PFSK-1 (cell line): ENCODE measurements around the gene FANCC.

ENCODE experiments used
- POLR2AphosphoS5 ChIP-seq: IDR thresholded peaks from 2 replicates; pipeline ENCODE4 v1.6.1; 2012; ENCODE audit warnings: low read depth, mild to moderate bottlenecking, control low read depth, low read length, moderate library complexity
- SIN3A ChIP-seq: IDR thresholded peaks from 2 replicates; pipeline ENCODE4 v1.6.1; 2012; ENCODE audit warnings: mild to moderate bottlenecking, low read length, moderate library complexity, borderline replicate concordance; ENCODE audit not compliant: insufficient read depth
- TF ChIP-seq, protein P1 (sequence below), 2 experiments: IDR thresholded peaks; 2 replicates each; pipeline versions ENCODE4 v1.6.1 to v1.8.0; 2011 to 2012; ENCODE audit warnings: low read depth in 2 of 2, low read length in 2 of 2, control low read depth in 1 of 2, inconsistent platforms in 1 of 2, mild to moderate bottlenecking in 1 of 2, moderate library complexity in 1 of 2; ENCODE audit not compliant: insufficient read depth in 1 of 2

DNA sequence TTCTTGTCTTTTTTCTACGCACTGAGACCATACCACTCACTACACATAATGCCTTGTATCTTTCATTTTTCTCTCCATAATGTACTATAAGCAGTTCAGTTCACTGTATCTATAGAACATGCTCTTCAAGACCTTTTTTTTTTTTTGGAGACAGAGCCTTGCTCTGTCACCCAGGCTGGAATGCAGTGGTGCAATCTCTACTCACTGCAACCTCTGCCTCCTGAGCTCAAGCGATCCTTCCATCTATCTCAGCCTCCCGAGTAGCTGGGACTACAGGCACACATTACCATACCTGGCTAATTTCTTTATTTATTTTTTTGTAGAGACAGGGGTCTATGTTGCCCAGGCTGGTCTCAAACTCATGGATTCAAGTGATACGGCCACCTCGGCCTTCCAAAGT, 208.7 kb downstream of the FANCC start:
- TF ChIP-seq, protein P1, sequence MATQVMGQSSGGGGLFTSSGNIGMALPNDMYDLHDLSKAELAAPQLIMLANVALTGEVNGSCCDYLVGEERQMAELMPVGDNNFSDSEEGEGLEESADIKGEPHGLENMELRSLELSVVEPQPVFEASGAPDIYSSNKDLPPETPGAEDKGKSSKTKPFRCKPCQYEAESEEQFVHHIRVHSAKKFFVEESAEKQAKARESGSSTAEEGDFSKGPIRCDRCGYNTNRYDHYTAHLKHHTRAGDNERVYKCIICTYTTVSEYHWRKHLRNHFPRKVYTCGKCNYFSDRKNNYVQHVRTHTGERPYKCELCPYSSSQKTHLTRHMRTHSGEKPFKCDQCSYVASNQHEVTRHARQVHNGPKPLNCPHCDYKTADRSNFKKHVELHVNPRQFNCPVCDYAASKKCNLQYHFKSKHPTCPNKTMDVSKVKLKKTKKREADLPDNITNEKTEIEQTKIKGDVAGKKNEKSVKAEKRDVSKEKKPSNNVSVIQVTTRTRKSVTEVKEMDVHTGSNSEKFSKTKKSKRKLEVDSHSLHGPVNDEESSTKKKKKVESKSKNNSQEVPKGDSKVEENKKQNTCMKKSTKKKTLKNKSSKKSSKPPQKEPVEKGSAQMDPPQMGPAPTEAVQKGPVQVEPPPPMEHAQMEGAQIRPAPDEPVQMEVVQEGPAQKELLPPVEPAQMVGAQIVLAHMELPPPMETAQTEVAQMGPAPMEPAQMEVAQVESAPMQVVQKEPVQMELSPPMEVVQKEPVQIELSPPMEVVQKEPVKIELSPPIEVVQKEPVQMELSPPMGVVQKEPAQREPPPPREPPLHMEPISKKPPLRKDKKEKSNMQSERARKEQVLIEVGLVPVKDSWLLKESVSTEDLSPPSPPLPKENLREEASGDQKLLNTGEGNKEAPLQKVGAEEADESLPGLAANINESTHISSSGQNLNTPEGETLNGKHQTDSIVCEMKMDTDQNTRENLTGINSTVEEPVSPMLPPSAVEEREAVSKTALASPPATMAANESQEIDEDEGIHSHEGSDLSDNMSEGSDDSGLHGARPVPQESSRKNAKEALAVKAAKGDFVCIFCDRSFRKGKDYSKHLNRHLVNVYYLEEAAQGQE (IDR thresholded peaks at IDR 0.05; ENCODE audit: insufficient read depth in 1 of 2, low read depth in 2 of 2, low read length in 2 of 2) = no peak
- TF ChIP-seq SIN3A (no peak), POLR2AphosphoS5 (no peak)
